ENCODE measurements around the gene ARIH2. TPM values are rescaled to one million over a fixed set of nuclear protein-coding genes. Genes with fewer than 3 reads are reported as not detected.

Gene ARIH2
- total RNA-seq, 1 experiment from 2014 or later: 77.0 TPM

DNA sequence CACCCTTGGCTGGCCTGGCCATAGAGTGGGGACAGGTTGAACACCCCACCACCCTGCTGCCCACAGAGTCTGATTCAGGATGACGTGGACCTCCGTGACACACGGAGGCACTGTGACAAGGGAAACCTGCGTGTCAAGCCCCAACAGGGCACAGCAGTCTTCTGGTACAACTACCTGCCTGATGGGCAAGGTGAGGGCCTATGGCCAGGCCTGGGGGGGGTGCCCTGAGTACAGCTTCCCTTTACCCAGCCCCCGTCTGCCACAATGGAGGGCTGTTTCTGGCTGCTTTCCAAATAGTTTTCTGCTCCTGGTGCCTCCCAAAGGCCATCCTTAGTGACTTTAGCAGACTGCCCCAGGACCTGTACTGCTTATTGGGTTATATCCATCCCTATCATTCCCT is 87.4 kb downstream of the ARIH2 start:
- intact Hi-C loops (cut with micrococcal nuclease; ENCODE audit: unreplicated experiment) (no loop called here), in situ Hi-C loops (cut with HindIII; ENCODE audit: low pct_unique_long_range_greater_than_20kb, low sequenced_read_pairs) (no loop called here)
- TF ChIP-seq, protein P1, sequence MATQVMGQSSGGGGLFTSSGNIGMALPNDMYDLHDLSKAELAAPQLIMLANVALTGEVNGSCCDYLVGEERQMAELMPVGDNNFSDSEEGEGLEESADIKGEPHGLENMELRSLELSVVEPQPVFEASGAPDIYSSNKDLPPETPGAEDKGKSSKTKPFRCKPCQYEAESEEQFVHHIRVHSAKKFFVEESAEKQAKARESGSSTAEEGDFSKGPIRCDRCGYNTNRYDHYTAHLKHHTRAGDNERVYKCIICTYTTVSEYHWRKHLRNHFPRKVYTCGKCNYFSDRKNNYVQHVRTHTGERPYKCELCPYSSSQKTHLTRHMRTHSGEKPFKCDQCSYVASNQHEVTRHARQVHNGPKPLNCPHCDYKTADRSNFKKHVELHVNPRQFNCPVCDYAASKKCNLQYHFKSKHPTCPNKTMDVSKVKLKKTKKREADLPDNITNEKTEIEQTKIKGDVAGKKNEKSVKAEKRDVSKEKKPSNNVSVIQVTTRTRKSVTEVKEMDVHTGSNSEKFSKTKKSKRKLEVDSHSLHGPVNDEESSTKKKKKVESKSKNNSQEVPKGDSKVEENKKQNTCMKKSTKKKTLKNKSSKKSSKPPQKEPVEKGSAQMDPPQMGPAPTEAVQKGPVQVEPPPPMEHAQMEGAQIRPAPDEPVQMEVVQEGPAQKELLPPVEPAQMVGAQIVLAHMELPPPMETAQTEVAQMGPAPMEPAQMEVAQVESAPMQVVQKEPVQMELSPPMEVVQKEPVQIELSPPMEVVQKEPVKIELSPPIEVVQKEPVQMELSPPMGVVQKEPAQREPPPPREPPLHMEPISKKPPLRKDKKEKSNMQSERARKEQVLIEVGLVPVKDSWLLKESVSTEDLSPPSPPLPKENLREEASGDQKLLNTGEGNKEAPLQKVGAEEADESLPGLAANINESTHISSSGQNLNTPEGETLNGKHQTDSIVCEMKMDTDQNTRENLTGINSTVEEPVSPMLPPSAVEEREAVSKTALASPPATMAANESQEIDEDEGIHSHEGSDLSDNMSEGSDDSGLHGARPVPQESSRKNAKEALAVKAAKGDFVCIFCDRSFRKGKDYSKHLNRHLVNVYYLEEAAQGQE (IDR thresholded peaks at IDR 0.05; ENCODE audit: insufficient read depth in 1 of 2, low read depth in 2 of 2, low read length in 1 of 2): no peak
- no peak for TF ChIP-seq SIN3A (IDR thresholded peaks at IDR 0.05; ENCODE audit: borderline replicate concordance, insufficient read depth, low read depth, low read length)
- TF ChIP-seq TCF7L2 (IDR thresholded peaks at IDR 0.05; ENCODE audit: low read depth, low read length): no peak
- Histone ChIP-seq H3K27me3 (ENCODE audit: control insufficient read depth, insufficient read depth, low read length) (no peaks in the 10 kb centered on the region), H3K4me1 (ENCODE audit: control insufficient read depth, insufficient read depth, low read length) (peaks cover 13% of the 10 kb centered on the region), H3K36me3 (ENCODE audit: control insufficient read depth, insufficient read depth, low read length) (no peaks in the 10 kb centered on the region), H3K9me3 (ENCODE audit: control insufficient read depth, insufficient read depth, low read depth, low read length) (no peaks in the 10 kb centered on the region), H3K4me3 (ENCODE audit: low read depth in 2 of 2, low read length in 2 of 2) (peak overlapping the region; percentile 82 to 85), H3K27ac (ENCODE audit: low read length) (peak overlapping the region; percentile 93)
- ChIA-PET POLR2A (no interaction called here), CTCF (no interaction called here)
- no TSS peak for BruUV-seq (replicated peaks)
- no peak for ATAC-seq
- no peak for DNase-seq (ENCODE audit: low read depth, low spot score)

DNA sequence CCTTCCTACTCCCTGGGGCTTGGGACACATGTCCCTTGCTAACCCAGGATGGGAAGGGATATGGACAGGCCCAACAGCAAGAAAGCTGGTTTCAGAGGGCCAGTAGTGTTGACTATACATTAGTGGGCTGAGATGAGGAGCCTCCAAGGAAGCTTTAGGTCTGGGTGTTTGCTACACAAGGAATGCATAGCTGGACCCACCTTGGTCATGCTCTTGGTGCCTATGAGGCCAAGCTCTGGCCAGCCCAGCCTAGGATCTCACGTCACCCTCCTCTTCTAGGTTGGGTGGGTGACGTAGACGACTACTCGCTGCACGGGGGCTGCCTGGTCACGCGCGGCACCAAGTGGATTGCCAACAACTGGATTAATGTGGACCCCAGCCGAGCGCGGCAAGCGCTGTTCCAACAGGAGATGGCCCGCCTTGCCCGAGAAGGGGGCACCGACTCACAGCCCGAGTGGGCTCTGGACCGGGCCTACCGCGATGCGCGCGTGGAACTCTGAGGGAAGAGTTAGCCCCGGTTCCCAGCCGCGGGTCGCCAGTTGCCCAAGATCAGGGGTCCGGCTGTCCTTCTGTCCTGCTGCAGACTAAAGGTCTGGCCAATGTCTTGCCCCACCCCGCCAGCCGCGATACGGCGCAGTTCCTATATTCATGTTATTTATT is 87.9 kb downstream of the ARIH2 start:
- ChIA-PET POLR2A (interaction anchor here (0.6 to 1.2 kb wide), 6 partner anchors 10 to 114 kb away, joined by 3 to 9 read pairs (median 4); partner anchors contain the start of genes QRICH1 and USP19), CTCF (interaction anchor here (0.6 to 2.7 kb wide), 3 partner anchors 9 to 18 kb away, joined by 3 to 19 read pairs (median 5); no protein-coding TSS in a partner anchor)
- Histone ChIP-seq H3K9me3 (ENCODE audit: control insufficient read depth, insufficient read depth, low read depth, low read length) (no peaks in the 10 kb centered on the region), H3K4me3 (ENCODE audit: low read depth in 2 of 2, low read length in 2 of 2) (peak overlapping the region; percentile 82 to 85), H3K27ac (ENCODE audit: low read length) (peak overlapping the region; percentile 93), H3K4me1 (ENCODE audit: control insufficient read depth, insufficient read depth, low read length) (peaks cover 13% of the 10 kb centered on the region), H3K27me3 (ENCODE audit: control insufficient read depth, insufficient read depth, low read length) (no peaks in the 10 kb centered on the region), H3K36me3 (ENCODE audit: control insufficient read depth, insufficient read depth, low read length) (no peaks in the 10 kb centered on the region)
- no TSS peak for BruUV-seq (replicated peaks)
- ATAC-seq: peak; percentile 14; the same call in 1 of the 2 replicates
- DNase-seq (ENCODE audit: low read depth, low spot score): no peak
- intact Hi-C loops (cut with micrococcal nuclease; ENCODE audit: unreplicated experiment) (no loop called here), in situ Hi-C loops (cut with HindIII; ENCODE audit: low pct_unique_long_range_greater_than_20kb, low sequenced_read_pairs) (no loop called here)
- TF ChIP-seq, protein P1 (IDR thresholded peaks at IDR 0.05; ENCODE audit: insufficient read depth in 1 of 2, low read depth in 2 of 2, low read length in 1 of 2): no peak
- no peak for TF ChIP-seq SIN3A (IDR thresholded peaks at IDR 0.05; ENCODE audit: borderline replicate concordance, insufficient read depth, low read depth, low read length)
- no peak for TF ChIP-seq POLR2AphosphoS5 (IDR thresholded peaks at IDR 0.05; ENCODE audit: low read depth, low read length)
- TF ChIP-seq TCF7L2 (IDR thresholded peaks at IDR 0.05; ENCODE audit: low read depth, low read length): no peak; the same call in 1 of the 2 replicates
- TF ChIP-seq, protein P2, sequence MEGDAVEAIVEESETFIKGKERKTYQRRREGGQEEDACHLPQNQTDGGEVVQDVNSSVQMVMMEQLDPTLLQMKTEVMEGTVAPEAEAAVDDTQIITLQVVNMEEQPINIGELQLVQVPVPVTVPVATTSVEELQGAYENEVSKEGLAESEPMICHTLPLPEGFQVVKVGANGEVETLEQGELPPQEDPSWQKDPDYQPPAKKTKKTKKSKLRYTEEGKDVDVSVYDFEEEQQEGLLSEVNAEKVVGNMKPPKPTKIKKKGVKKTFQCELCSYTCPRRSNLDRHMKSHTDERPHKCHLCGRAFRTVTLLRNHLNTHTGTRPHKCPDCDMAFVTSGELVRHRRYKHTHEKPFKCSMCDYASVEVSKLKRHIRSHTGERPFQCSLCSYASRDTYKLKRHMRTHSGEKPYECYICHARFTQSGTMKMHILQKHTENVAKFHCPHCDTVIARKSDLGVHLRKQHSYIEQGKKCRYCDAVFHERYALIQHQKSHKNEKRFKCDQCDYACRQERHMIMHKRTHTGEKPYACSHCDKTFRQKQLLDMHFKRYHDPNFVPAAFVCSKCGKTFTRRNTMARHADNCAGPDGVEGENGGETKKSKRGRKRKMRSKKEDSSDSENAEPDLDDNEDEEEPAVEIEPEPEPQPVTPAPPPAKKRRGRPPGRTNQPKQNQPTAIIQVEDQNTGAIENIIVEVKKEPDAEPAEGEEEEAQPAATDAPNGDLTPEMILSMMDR (IDR thresholded peaks at IDR 0.05): no peak
